HG03045 (cell line): ENCODE results near the gene NTM.

Experiments used
- ATAC-seq: cut with Tn5 transposase; IDR thresholded peaks from one replicate; pipeline ENCODE4 v1.9.1; 2021; ENCODE audit warnings: mild to moderate bottlenecking, moderate library complexity; ENCODE audit not compliant: unreplicated experiment

NTM gene

DNA sequence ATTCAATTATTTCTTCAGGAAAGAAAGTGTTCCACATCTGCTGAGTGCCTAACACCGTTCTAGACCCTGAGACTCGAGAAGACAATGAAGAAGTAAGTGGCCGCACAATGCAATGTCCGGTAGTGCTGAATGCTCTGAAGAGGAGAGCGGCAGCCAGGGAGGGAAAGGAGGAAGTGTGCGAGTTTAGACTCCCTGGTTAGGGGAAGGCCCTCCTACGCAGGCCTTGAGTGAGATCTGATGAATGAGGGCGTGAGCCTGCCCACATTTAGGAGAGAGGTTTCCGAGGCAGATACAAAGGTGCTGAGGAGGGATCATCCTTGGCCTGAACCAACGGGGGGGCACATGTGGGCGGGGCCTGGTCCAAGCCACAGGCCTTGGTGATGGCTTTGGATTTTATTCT, 558.6 kb downstream of the NTM start:
- ATAC-seq, result no peak

DNA sequence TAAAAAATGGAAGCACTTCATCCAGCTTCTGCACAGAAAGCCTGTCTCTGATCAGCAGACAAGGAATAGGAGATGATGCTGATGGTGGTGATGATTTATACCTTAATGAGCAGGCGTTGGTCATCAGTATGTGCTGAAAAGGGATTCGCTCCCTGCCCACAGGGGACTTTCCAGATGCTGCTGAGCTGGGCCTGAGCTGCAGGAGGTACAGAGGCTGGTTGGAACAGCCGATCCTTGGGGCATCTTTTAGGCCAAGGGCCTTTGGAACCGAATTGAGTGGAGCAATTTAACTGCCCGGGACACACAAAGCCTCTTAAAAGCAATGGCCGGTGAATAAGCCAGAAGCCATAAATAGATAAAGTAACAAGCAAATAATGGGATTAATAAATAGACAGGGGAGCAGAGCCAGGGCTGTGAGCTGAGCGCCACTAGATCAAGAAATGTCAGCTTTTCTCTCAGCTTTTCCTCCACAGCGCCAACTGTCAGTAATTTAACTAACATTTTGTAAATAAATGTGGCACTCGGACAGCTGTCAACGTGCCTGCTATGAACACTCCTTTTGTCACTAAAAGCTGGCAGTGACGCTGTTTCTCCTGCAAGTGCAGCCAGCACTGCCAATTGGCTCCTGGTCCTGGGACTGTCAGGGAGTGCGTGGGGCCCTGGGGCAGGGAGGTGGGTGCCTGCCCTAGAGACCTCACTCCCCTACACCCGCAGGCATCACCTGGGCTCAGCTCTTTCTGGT, 562.3 kb downstream of the NTM start:
- ATAC-seq, result no peak

DNA sequence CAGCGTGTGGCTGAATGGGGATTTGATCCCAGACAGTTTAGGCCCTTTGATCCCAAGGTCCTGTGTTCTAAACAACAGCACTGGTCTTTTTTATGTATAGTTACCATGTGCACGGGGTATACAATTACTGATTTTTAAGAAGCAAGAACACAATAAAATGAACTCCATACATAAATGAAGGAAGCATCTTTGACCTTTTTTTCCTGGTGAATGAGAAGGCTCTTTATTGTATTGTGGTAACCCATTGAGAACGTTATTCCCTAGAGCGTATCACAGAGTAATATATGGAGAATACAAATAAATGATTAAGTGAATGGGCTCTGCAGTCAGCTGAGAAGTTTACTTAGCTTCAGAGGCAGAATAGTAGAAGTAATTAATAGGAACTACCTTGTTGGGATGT, 563.6 kb downstream of the NTM start:
- no peak for ATAC-seq

DNA sequence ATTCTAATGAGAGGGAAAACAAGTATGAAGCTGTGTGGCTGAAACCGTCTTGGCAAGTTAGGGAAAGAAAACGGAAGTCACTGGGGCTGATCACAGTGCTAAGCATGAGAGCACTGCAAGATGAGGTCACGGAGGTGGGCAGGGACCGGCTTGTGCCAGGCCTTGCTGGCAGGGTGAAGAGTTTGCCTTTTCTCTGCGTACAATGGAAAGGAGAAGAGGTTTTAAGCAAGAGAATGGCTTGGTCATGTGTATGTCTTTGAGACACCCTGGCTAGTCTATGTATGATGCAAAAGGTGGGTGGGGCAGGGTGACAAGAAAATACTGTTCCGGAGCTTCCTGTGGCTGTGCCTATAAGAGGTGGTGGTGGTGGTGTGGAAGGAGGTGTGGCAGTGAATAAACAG, 567.9 kb downstream of the NTM start:
- ATAC-seq, result no peak

DNA sequence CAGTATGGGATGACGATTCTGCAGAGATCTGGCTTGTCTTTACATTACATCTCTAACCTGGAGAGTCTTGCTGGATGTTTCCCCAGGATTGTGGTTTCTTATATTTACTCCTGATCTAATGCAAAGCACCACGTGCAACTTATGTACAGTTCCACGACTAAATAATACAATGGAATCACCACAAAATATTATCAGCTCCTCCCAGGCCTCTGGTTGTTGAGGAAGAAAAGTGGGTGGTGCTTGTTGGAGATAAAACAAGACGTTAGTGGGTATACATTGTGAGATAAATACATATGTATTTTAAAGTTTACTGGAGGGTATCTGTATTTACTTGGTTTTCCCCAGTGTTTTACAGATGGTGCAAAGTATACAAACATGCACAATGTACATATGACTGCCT, 569.7 kb downstream of the NTM start:
- no peak for ATAC-seq

DNA sequence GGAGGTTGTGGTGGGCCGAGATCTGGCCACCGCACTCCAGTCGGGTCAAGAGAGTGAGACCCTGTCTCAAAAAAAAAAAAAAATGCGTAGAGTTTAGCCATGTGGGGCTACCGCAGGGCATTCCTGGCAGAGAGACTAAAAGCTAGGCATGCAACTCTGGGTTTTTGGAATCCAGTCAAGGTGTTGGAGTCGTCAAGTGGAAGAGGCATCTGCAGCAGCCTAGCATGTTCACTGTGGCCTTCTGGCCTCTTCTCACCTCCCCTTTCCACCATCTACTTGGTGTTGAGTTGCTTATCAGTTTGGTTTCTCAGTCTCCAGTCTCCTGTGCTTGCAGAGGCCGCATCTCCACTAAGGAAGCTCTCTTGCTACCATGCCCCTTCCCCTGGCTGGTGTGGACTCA, 572.5 kb downstream of the NTM start:
- no peak for ATAC-seq

DNA sequence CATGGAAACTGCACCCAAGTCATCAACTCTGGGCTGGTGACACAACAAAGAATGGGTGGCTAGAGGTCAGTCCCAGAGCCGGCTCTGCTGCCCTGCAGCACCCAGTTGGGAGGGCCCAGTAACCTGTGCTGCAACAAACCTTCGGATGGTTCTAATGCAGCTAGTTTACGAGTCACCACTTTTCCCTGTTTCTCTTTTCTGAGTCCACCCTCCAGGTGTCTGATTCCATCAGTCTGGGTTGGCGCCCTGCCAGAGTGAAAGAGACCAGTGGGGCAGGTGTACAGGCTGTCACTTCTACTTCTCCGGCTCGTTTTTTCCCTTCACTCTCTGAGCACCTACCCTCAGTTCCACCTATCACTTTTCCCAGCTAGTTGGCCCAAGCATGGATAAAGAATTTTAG, 572.9 kb downstream of the NTM start:
- ATAC-seq, result no peak

DNA sequence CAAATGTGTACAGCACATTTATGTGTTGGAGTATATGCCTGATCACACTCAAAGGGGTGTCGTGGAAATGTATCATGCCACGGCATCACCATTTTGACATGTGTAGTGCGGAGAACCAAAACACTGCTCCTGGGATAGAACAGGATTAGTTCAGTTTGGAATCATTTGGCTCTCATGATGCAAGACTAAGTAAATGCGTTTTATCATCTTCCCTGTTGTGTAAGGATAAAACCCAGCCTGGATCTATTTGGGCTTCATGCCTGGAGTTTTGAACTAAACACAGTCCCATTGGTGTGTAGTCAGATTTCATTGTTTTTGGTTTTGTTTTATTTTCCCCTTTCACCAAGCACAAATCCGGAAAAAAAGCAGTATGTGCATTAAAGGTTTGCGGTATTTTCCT, 574.3 kb downstream of the NTM start:
- ATAC-seq, result no peak

DNA sequence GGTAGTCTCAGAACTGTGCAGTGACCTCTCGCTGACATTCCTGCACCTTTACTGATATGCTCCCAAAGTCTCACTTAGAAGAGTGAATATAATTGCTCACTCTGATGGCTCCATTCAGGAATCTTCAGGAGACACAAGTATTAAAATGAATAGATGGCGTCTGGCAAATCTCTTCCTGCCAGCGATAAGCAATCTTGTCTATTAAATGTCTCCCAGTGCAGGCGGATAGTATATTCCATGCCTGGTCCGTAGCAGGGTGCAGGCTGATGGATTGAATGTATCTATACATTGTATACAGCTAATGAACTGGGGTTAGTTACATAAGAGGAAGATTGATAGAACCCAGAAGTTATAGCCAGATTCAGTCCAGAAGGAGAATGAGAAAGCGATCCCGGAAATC, 575.3 kb downstream of the NTM start:
- no peak for ATAC-seq

DNA sequence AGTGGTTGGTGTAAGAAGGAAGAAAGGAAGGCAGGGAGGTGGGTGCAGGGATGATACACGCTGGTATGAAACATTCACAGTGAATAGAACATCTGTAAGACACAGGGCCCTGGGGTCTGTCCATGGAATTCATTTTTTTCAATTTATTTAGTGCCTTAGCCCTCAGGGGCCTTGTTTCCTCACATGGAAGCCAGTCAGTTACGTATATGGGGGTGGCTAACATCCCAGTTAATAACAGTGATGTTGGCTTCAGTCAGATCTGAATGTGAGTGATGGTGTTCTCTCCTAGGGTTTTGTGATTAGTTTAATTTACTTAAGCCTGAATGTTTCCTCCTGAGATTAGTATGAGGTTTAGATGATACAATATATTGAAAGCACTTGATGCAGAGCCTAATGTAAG, 577.1 kb downstream of the NTM start:
- ATAC-seq, result no peak

DNA sequence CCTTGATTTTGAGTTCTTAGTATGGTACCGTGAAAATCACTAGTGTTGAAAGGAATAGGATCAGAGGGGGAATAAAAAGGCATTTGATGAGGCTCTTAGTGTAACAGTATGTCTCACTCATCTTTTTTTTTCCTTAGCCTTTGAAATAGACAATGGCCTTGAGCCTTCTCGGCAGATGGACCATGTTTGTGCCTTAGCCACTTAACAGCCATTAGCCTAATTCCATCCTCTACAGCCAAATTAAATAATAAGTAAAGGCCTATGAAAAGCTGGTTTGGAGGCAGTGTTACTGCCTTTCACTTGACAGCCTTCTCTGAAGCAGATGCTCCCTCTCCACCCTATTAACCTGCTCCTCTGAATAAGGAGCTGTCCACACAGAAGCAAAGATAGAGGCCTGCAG, 580.7 kb downstream of the NTM start:
- no peak for ATAC-seq

DNA sequence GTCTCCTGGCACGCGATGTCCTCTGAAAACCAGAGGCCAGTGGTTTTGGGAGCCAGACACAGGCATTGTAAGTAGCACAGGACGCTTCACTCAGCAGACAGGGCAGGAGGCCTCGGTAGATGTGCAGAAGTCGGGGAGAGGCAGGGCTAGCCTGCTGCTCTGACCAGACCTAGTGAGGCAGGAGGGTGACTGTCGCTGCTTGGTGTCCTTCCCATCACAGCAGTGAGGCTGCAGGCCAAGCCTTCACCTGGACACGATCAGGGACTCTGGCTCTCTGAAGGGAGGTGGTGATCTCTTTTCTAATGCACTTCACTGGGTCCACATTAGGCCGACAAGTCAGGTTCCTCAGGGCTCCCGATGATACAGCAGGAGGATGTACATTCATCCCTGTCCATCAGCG, 583.7 kb downstream of the NTM start:
- no peak for ATAC-seq

DNA sequence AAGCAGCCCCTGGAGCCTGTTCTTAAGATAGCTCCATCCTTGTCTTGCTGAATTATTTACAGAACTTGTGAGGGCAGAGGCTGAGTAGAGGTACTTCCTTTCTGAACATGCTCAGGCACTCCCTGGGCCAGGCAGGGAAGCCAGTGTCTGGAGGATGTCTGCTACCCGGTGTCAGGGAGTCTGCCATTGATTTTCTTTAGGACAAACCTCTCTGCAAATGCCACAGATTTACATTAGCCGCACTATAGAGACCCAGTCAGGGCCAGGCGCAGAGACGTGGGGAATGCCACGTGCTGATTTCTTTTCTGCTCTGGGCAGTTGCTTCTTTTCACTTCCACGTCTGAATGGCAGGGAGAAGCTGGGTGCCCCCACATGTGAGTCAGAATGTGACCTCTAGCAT, 585.5 kb downstream of the NTM start:
- ATAC-seq, result no peak

DNA sequence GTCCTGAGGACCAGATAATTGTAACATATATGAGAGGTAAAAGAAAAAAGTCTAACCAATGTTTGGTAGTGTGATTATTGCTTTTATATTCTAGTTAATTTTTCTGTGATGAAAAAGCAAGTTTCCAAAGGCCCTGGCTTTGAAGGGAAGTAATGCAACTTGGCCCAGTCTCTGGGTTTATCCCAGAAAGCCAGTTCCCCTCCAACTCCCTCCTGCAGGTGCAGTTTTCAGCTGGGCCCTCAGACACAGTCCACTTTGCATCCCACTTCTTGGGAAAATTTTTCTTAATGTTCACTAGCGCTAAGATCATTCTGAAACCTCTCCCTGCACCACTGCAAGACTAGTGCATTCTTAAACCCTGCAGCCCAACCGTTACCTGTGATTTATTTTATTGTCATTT, 586.8 kb downstream of the NTM start:
- ATAC-seq, result no peak

DNA sequence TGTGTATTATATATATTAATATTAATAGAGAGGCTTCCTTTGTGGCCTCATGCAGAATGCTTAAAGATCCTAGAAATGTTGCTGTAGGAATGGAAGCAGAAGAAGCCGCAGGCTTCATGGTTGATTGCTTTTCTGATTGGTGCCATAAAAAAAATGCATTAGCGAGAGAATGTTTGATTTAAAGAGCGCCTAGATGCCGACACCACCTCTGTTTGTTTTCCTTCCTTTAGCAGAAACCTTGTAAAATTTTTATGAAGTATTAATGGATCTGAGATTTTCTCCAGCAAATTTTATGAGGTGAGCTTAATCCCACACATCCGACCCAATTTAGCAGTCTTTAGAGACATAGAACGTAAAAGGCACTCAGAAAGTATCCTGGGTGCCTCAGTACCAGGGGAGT, 587.5 kb downstream of the NTM start:
- ATAC-seq, result no peak

DNA sequence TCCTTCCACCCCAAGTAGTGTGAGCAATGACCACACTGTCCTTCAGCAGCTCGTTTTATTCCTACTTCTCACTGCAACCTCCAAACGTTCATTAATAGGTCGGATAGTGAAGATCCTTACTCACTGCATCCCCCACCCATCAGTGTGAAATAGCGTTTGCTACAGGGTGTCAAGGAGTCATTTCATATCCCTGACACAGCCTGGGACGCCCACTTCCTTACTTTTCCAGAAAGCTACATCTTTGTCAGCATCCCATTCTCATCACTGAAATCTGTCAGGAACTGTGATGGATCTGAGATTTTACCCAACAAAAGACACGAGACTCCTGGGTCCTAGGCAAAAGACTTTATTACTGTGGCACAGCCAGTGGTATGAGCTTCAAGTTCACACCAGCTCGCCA, 592.4 kb downstream of the NTM start:
- no peak for ATAC-seq

DNA sequence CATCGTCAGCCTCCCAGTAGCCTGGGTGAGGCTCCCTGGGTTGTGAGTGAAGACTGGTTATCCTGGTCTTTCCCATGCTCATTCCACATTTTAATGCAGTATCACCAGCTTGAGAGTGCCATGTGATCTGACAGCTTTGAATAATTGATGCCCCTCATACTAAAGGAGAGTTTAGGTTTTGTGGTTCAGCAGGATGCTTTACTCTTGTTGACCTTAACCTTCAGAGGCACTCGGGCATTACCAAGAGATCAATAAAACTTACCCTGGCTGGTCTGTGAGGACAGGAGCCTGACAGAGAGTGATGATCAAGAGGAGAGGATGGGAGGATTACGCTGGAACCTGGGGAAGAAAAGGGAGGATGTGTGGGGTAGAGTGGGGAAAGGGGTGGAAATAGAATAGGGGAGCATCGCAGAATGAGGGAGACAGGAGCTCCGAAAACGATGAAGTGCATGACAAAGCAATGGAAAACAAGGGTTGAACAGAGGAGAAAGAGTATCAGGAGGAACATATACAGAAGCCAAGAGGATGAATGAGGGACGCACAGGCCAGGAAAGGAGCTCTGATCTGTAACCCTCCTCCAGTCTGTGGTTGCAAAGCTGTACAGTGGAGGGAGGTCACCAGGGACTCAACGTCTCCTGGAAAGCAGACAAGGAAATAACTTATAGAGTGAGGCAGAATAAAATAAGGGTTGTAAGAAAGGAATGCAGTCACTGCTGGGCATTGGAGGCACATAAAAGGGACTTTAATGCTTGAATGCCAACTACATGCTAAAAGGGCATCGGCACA, 594.5 kb downstream of the NTM start:
- no peak for ATAC-seq

DNA sequence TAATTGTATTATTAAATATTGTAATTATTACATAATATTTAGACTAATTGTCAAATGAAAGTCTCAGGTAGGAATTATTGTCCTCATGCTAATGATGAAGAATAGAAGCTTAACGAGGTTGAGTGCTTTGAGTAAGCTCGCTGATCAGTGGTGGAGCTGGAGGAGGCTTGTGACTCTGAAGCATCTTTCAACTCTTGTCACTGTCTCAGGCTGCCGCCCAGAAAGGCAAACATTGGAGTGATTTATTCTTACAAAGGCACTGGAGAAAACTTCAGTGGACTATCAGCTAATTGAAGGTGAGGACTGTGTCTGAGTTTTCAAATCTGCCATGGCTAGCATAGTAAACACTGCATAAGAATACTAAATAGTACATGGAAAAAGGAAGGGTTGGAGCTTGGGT, 595.1 kb downstream of the NTM start:
- ATAC-seq, result no peak

DNA sequence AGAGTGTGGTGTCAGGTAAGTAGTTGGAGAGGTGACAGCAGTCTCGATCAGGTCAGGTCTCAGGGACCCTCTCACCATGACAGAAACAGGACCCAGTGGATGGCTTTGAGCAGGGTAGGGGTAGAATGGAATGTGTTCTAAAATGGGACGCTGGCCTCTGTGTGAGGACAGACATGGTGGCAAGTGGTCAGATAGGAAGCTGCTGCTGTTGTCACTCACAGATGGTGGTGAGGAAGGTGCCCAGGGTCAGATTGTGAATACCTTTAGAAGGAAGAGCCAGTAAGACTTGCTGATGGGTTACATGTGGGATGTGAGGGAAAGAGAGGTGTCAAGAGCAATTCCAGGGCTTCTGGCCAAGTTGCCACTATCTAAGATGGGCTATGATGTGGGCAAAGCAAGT, 596.3 kb downstream of the NTM start:
- no peak for ATAC-seq

DNA sequence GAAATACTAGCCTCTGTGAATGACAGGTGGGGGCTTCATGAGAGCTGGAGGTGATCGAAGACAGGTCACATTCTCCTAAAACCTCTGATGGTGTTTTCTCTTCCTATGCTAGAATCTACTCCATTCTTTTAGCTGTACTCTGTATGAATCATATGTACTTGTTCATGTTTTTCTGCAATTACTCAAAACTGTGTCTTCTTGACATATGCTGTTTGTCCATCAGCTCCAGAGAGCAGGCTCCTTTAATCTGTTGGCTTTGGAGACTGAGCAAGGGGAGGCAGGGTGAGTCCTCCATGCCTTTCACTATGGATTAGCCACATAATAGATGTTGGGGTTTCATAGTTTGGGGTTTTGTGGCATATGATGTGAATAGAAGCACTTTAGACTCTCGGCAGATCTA, 598.8 kb downstream of the NTM start:
- ATAC-seq, result no peak

DNA sequence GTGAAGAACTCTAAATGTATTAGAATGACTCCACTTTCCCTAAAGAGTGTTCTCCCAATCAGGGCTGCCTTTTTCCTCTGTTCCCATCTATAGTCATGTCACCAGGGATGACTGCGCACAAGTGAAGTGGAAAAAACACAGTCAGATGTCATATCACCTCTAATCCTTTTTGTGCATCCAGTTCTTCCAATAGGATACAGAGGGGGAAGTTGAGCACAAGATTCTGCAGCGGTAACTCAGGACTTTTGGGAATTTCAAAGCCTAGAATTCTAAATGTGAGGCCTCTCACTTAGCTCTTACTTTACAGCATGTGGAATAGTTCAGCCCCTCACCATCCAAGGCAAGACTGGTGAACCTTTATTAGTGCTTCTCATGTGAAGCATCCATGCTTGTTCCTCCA, 602.6 kb downstream of the NTM start:
- no peak for ATAC-seq

DNA sequence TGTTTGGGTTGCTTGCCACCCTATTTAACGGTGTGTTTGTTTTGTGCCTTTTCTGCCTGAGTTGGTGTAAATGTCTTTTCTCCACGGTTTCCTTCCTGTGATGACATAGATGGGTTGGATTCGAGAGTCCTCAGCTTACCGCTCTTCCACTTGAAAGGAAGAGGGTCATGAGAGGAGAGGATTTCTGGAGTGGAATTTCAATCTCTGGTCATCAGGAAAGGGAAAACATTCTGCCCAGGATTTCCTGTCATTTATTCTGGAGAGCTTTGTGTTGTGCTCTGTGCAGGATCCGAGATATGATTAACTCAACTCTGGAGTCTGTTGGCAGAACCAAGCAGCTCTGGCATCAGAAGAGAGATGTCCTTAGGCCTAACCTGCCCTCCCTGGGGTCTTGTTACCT, 605.2 kb downstream of the NTM start:
- no peak for ATAC-seq

DNA sequence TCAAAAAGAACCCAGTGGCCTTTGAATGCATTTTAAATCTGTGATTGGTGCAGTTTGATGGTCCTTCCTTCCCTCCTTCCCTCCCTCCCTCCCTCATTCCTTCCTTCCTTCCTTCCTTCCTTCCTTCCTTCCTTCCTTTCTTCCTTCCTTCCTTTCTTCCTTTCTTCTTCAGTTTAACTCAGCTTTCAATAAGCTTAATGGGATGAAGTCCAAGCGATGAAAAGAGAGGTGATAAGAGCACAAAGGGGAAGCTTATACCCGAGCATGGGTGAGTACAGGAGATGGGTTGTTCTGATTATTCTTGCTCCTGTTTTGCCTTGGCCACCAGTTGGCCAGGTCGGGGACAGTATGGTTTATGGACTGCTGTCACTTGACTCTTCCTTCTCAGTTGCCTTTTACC, 605.6 kb downstream of the NTM start:
- ATAC-seq, result no peak
